Transverse colon (tissue), 4 donors: ENCODE results near the gene ROR1.

ENCODE experiments used
- EP300 ChIP-seq: sonication (generic); formaldehyde crosslinking; IDR thresholded peaks from one replicate; pipeline ENCODE4 v1.6.1; 2017; ENCODE audit warnings: antibody characterized with exemption, low read depth
- POLR2A ChIP-seq: fragments of 450-650 bp; IDR thresholded peaks from one replicate; pipeline ENCODE4 v1.6.1; 2016; ENCODE audit warnings: antibody characterized with exemption, mild to moderate bottlenecking, moderate library complexity
- POLR2AphosphoS5 ChIP-seq, 3 donors: sonication (generic); formaldehyde crosslinking; IDR thresholded peaks; one replicate each; pipeline ENCODE4 v1.6.1; 2016; ENCODE audit warnings: antibody characterized with exemption in 3 of 3
- TF ChIP-seq, protein P1 (sequence below), 5 experiments: fragments of 200-600 bp in 3 of 5; fragments of 450-650 bp in 2 of 5; sonication (generic) in 3 of 5; IDR thresholded peaks; 1 replicate in 2 of 5; 2 replicates in 3 of 5; pipeline ENCODE4 v1.5.1; 2016 to 2017; ENCODE audit warnings: antibody characterized with exemption in 5 of 5, inconsistent platforms in 3 of 5, mild to moderate bottlenecking in 2 of 5, moderate library complexity in 1 of 5

DNA sequence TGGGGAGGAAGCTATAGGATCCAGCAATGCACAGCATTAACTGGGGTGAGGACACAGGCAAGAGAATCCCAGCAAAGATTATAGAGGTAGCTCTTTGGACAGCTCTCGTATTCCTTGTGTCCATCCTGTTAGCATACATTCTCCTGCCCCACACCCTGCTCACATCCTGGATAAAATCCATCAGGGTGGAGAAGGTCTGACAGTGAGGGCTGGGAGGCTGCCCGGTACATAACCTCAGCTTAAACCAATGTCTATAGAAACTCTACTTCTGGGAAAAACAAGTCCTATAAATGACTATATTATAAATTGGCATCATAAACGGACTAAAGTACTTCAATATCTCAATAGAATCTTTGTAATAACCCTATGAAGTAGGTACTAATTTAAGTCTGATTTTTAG lies 392.8 kb downstream of the ROR1 start:
- TF ChIP-seq, protein P1, sequence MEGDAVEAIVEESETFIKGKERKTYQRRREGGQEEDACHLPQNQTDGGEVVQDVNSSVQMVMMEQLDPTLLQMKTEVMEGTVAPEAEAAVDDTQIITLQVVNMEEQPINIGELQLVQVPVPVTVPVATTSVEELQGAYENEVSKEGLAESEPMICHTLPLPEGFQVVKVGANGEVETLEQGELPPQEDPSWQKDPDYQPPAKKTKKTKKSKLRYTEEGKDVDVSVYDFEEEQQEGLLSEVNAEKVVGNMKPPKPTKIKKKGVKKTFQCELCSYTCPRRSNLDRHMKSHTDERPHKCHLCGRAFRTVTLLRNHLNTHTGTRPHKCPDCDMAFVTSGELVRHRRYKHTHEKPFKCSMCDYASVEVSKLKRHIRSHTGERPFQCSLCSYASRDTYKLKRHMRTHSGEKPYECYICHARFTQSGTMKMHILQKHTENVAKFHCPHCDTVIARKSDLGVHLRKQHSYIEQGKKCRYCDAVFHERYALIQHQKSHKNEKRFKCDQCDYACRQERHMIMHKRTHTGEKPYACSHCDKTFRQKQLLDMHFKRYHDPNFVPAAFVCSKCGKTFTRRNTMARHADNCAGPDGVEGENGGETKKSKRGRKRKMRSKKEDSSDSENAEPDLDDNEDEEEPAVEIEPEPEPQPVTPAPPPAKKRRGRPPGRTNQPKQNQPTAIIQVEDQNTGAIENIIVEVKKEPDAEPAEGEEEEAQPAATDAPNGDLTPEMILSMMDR (IDR thresholded peaks at IDR 0.05) = no peak
- TF ChIP-seq POLR2A (no peak), POLR2AphosphoS5 (IDR thresholded peaks at IDR 0.05) (no peak), EP300 (no peak)
